BJ (cell line): ENCODE measurements around the gene CYP2W1. TPM values are rescaled to one million over a fixed set of nuclear protein-coding genes. Genes with fewer than 3 reads are reported as not detected.
"Not testable (repeated sequence)": the region's sequence is repeated elsewhere in the genome, so short reads cannot be mapped to it uniquely, and the experiment has no call there.

ENCODE experiments used
- CTCF ChIA-PET: fragments of 350-600 bp; formaldehyde crosslinking; extraction: SDS; loops from one replicate; lab custom pipeline; 2021; ENCODE audit warnings: antibody characterized with exemption, inconsistent platforms; lab: Yijun Ruan, JAX
- POLR2A ChIA-PET: fragments of 300-600 bp; sonication (Branson Sonifier 250); formaldehyde crosslinking; extraction: SDS; loops from one replicate; lab custom pipeline; 2021; ENCODE audit warnings: antibody characterized with exemption; lab: Charles Lee
- DNase-seq: peaks from one replicate; pipeline ENCODE4 v3.0.0-alpha.2; 2011; ENCODE audit warnings: low read depth
- H3K27me3 ChIP-seq: 2 replicates; pipeline ENCODE4 v1.6.0; 2011; ENCODE audit warnings: low read length; ENCODE audit not compliant: control insufficient read depth, insufficient read depth
- H3K36me3 ChIP-seq: 2 replicates; pipeline ENCODE4 v1.5.1; 2011; ENCODE audit warnings: low read length; ENCODE audit not compliant: control insufficient read depth, insufficient read depth
- H3K4me3 ChIP-seq: 2 replicates; pipeline ENCODE4 v1.5.1; 2011; ENCODE audit warnings: low read depth, mild to moderate bottlenecking, control low read depth, low read length
- CTCF ChIP-seq: IDR thresholded peaks from 2 replicates; pipeline ENCODE4 v1.5.1; 2011; ENCODE audit warnings: low read depth, mild to moderate bottlenecking, control low read depth, inconsistent platforms, low read length, moderate library complexity; ENCODE audit not compliant: insufficient read depth
- polyA plus RNA-seq: library from polyadenylated mRNA; depleted of rRNA; stranded (reverse); fragments of >200 nt; gene quantifications from 2 replicates; pipeline ENCODE4 v1.2.3, GENCODE V29; 2011; rRNA removed
- small RNA-seq: library from RNA; depleted of rRNA; stranded (forward); fragments of <200 nt; gene quantifications from one replicate; pipeline ENCODE3, GENCODE V24; 2012; ENCODE audit warnings: low replicate concordance, low read depth; ENCODE audit not compliant: insufficient read length

Gene CYP2W1
- polyA plus RNA-seq, 1 experiment: not detected

GRCh38 chr7:1031716-1032455 is 48.9 kb downstream of the CYP2W1 start:
- POLR2A ChIA-PET: no interaction called here
- no peak for DNase-seq
- Histone ChIP-seq H3K4me3 (no peak overlapping the region), H3K27me3 (no peaks in the 10 kb centered on the region), H3K36me3 (no peaks in the 10 kb centered on the region)
- TF ChIP-seq CTCF: no peak
- CTCF ChIA-PET: no interaction called here

GRCh38 chr7:1032536-1033181 is 49.7 kb downstream of the CYP2W1 start:
- no peak overlapping the region for H3K4me3 ChIP-seq
- no peaks in the 10 kb centered on the region for H3K27me3 ChIP-seq
- DNase-seq: no peak
- ChIA-PET CTCF (no interaction called here), POLR2A (no interaction called here)
- H3K36me3 ChIP-seq: no peaks in the 10 kb centered on the region
- TF ChIP-seq CTCF: no peak

GRCh38 chr7:1033546-1034145 is 50.7 kb downstream of the CYP2W1 start:
- CTCF ChIA-PET: interaction anchor here (1.0 kb wide), 1 partner anchor 10 kb away, joined by 4 read pairs; no protein-coding TSS in a partner anchor
- no peak for TF ChIP-seq CTCF

GRCh38 chr7:1034769-1035168 is 51.8 kb downstream of the CYP2W1 start:
- H3K36me3 ChIP-seq, H3K4me3 ChIP-seq, POLR2A ChIA-PET, H3K27me3 ChIP-seq, DNase-seq: not testable (repeated sequence)
- CTCF ChIA-PET: interaction anchor here (0.7 kb wide), 1 partner anchor 42 kb away, joined by 4 read pairs; no protein-coding TSS in a partner anchor

More at GRCh38 chr7:1033546-1034145, 50.7 kb downstream of the CYP2W1 start:
- Histone ChIP-seq H3K4me3 (no peak overlapping the region), H3K27me3 (no peaks in the 10 kb centered on the region), H3K36me3 (no peaks in the 10 kb centered on the region)
- POLR2A ChIA-PET: no interaction called here
- no peak for DNase-seq

- H3K27me3 ChIP-seq, H3K36me3 ChIP-seq, DNase-seq, POLR2A ChIA-PET, H3K4me3 ChIP-seq: not testable (repeated sequence)
- CTCF ChIA-PET: interaction anchor here (1.4 kb wide), 1 partner anchor 43 kb away, joined by 5 read pairs; no protein-coding TSS in a partner anchor
These were observed 53.4 kb downstream of the CYP2W1 start for GRCh38 chr7:1036164-1036928.

Small RNA genes lying within 50 kb of the gene (small RNA-seq; reads per million reads assigned to genes)
- 52.5 reads per million, percentile 88 among the genes with 10 or more reads in this experiment for gene MIR339

Other genes with a start within 250 kb of the CYP2W1 start
- 177 and 222 TPM in 2 replicates for gene SUN1, start 150.7 kb upstream of the CYP2W1 start, polyA plus RNA-seq
- gene GET4, start 106.6 kb upstream of the CYP2W1 start, polyA plus RNA-seq: 15.6 and 21.7 TPM in 2 replicates
- gene ADAP1, start 28.5 kb upstream of the CYP2W1 start, polyA plus RNA-seq: 3.2 and 5.1 TPM in 2 replicates
- 5.5 and 5.6 TPM in 2 replicates for gene COX19, start 7.6 kb upstream of the CYP2W1 start, polyA plus RNA-seq
- gene GPR146, start 61.4 kb downstream of the CYP2W1 start, polyA plus RNA-seq: 2.8 and 4.5 TPM in 2 replicates
- 2.1 and 3.1 TPM in 2 replicates for gene GPER1, start 104.9 kb downstream of the CYP2W1 start, polyA plus RNA-seq
- 43.6 and 46.3 TPM in 2 replicates for gene ZFAND2A, start 177.0 kb downstream of the CYP2W1 start, polyA plus RNA-seq
- not detected in 2 replicates for gene UNCX, start 249.7 kb downstream of the CYP2W1 start, polyA plus RNA-seq